Psoas muscle (tissue), 8 donors: ENCODE data around the gene FBXL13. TPM values are rescaled to one million over a fixed set of nuclear protein-coding genes. Genes with fewer than 3 reads are reported as not detected.
"Not testable (repeated sequence)": the region's sequence is repeated elsewhere in the genome, so short reads cannot be mapped to it uniquely, and the experiment has no call there.

Experiments used
- ATAC-seq, 4 donors: fragments of 200-7000 bp; cut with Tn5 transposase; one replicate each; pipeline ENCODE4 v1.9.1; 2020; ENCODE audit warnings: moderate library complexity in 3 of 4, mild to moderate bottlenecking in 2 of 4
- DNase-seq, 2 donors: peaks; one replicate each; pipeline ENCODE4 v3.0.0-alpha.2; 2020
- H3K27ac ChIP-seq: fragments of 200-600 bp; one replicate; pipeline ENCODE4 v1.8.0; 2022
- H3K27me3 ChIP-seq, 3 donors: fragments of 200-600 bp in 1 of 3; one replicate each; pipeline versions ENCODE4 v1.6.1 to v1.8.0; 2013 to 2022; ENCODE audit warnings: low read length in 2 of 3, mild to moderate bottlenecking in 2 of 3, moderate library complexity in 1 of 3; ENCODE audit not compliant: insufficient read depth in 3 of 3
- H3K36me3 ChIP-seq, 2 donors: fragments of 200-600 bp in 1 of 2; one replicate each; pipeline versions ENCODE4 v1.6.1 to v1.8.0; 2013 to 2022; ENCODE audit warnings: low read depth in 1 of 2, mild to moderate bottlenecking in 1 of 2, moderate library complexity in 1 of 2; ENCODE audit not compliant: insufficient read depth in 1 of 2
- H3K4me1 ChIP-seq: fragments of 200-600 bp; one replicate; pipeline ENCODE4 v1.8.0; 2022
- H3K4me3 ChIP-seq: fragments of 200-600 bp; one replicate; pipeline ENCODE4 v1.8.0; 2022; ENCODE audit warnings: mild to moderate bottlenecking
- H3K9me3 ChIP-seq: fragments of 200-600 bp; one replicate; pipeline ENCODE4 v1.8.0; 2022
- CTCF ChIP-seq: fragments of 200-600 bp; IDR thresholded peaks from one replicate; pipeline ENCODE4 v1.8.0; 2022; ENCODE audit warnings: antibody characterized with exemption
- WGBS, 3 donors: extraction: QIAGEN DNeasy Blood & Tissue Kit; methylation state at CpG; one replicate each; pipeline versions ENCODE4 v1.1.6 to v1.1.7; 2013; 5-methylcytosine and 5-hydroxymethylcytosine counted together
- intact Hi-C, 2 donors: fragments of 100-400 bp; cut with DNase I; formaldehyde crosslinking; loops; one replicate each; pipeline versions ENCODE4 v1.11.0 to v1.14.2; 2022
- polyA plus RNA-seq, 3 donors: library from polyadenylated mRNA; stranded (reverse); fragments of 200-250 nt; gene quantifications; one replicate each; pipeline ENCODE4 v1.2.3, GENCODE V29; 2013
- total RNA-seq, 4 donors: library from RNA; stranded (reverse); fragmentation: NEBNext Ultra II Directional in 2 of 4; extraction: Animal tissue kit (Norgen Biotek cat#: 25700) in 2 of 4; gene quantifications; one replicate each; pipeline versions ENCODE4 v1.2.1 to v1.2.4, GENCODE V29; 2021 to 2023
- donor health status: healthy with polysubstance abuse.
- donor health status: DM: no; HTN: no; CAD: no; lungs with moderate emphysema.
- donor health status: Bipolar disorder and iron deficiency.
- donor health status: healthy.
- donor health status: DM: yes; HTN: yes; CAD: no.
- donor health status: DM: no; HTN: no; CAD: no.
- donor health status: DM: no; HTN: no; CAD: no.
- donor health status: DM: yes; HTN: yes; CAD: no.

Gene FBXL13
- total and polyA plus RNA-seq, 7 donors = 0.13 to 0.52 (median 0.28) TPM; not detected in 1

- Histone ChIP-seq H3K27me3 (no peaks in the 10 kb centered on the region), H3K4me1 (no peaks in the 10 kb centered on the region), H3K9me3 (peaks cover 8% of the 10 kb centered on the region), H3K4me3 (no peak overlapping the region), H3K27ac (no peak overlapping the region), H3K36me3 (no peaks in the 10 kb centered on the region)
- intact Hi-C loops = no loop called here
- WGBS, 3 donors = 80 to 82% (median 81%) methylated on average over 7 of the region's 7 CpGs
- no peak for ATAC-seq
- DNase-seq = no peak
- no peak for TF ChIP-seq CTCF
Measured at GRCh38 chr7:102983602-102984001, 91.0 kb downstream of the FBXL13 start.

- no peak for TF ChIP-seq CTCF
- WGBS, 3 donors = 64 to 83% (median 82%) methylated on average over 1 of the region's 1 CpG
- H3K4me1 ChIP-seq = no peaks in the 10 kb centered on the region
- DNase-seq (no peak), ATAC-seq (no peak)
- H3K27ac ChIP-seq = no peak overlapping the region
- H3K9me3 ChIP-seq = peaks cover 8% of the 10 kb centered on the region
- H3K4me3 ChIP-seq = no peak overlapping the region
- no peaks in the 10 kb centered on the region for H3K36me3 ChIP-seq
- H3K27me3 ChIP-seq = no peaks in the 10 kb centered on the region
- intact Hi-C loops = no loop called here
Measured at GRCh38 chr7:102982235-102982634, 92.4 kb downstream of the FBXL13 start.

- Histone ChIP-seq H3K27me3 (no peaks in the 10 kb centered on the region), H3K4me3 (no peak overlapping the region), H3K27ac (no peak overlapping the region), H3K4me1 (no peaks in the 10 kb centered on the region), H3K36me3 (no peaks in the 10 kb centered on the region), H3K9me3 (peaks cover 8% of the 10 kb centered on the region)
- no peak for DNase-seq
- ATAC-seq = no peak
- 66 to 89% (median 84%) methylated on average over 2 of the region's 2 CpGs for WGBS, 3 donors
- TF ChIP-seq CTCF = no peak
- intact Hi-C loops = no loop called here
Measured at GRCh38 chr7:102981451-102981850, 93.1 kb downstream of the FBXL13 start.

GRCh38 chr7:102979670-102980069 lies 94.9 kb downstream of the FBXL13 start:
- no peaks in the 10 kb centered on the region for H3K36me3 ChIP-seq
- ATAC-seq (no peak), DNase-seq (no peak)
- TF ChIP-seq CTCF = no peak
- H3K27ac ChIP-seq = no peak overlapping the region
- peaks cover 8% of the 10 kb centered on the region for H3K9me3 ChIP-seq
- H3K27me3 ChIP-seq = no peaks in the 10 kb centered on the region
- H3K4me1 ChIP-seq = no peaks in the 10 kb centered on the region
- no peak overlapping the region for H3K4me3 ChIP-seq
- intact Hi-C loops = no loop called here

GRCh38 chr7:102978284-102978683 lies 96.3 kb downstream of the FBXL13 start:
- H3K9me3 ChIP-seq = peaks cover 8% of the 10 kb centered on the region
- ATAC-seq (no peak), DNase-seq (no peak)
- intact Hi-C loops = no loop called here
- H3K27ac ChIP-seq = no peak overlapping the region
- no peaks in the 10 kb centered on the region for H3K4me1 ChIP-seq
- no peaks in the 10 kb centered on the region for H3K36me3 ChIP-seq
- no peak for TF ChIP-seq CTCF
- WGBS, 3 donors = 74 to 86% (median 84%) methylated on average over 6 of the region's 6 CpGs
- H3K4me3 ChIP-seq = no peak overlapping the region
- H3K27me3 ChIP-seq = no peaks in the 10 kb centered on the region

GRCh38 chr7:102977586-102977985 lies 97.0 kb downstream of the FBXL13 start:
- H3K4me3 ChIP-seq, H3K9me3 ChIP-seq, H3K36me3 ChIP-seq, DNase-seq, H3K27me3 ChIP-seq, ATAC-seq, intact Hi-C loops, H3K4me1 ChIP-seq, H3K27ac ChIP-seq: not testable (repeated sequence)
- WGBS, 3 donors = 86 to 97% (median 95%) methylated on average over 3 to 4 of the region's 4 CpGs
